ENCODE results near the gene IRF2BP2. TPM values are rescaled to one million over a fixed set of nuclear protein-coding genes. Genes with fewer than 3 reads are reported as not detected.

IRF2BP2 gene
- total RNA-seq, 2 experiments from 2014 or later, result 116 to 118 TPM

GRCh38 chr1:234586892-234587485, 23.0 kb downstream of the IRF2BP2 start:
- no peaks in the 10 kb centered on the region for H3K36me3 Mint-ChIP-seq
- ATAC-seq (ENCODE audit: low read depth), result no peak
- no peak overlapping the region for H3K4me3 Mint-ChIP-seq
- peaks cover 2% of the 10 kb centered on the region for H3K27me3 Mint-ChIP-seq
- H3K9me3 Mint-ChIP-seq, result no peaks in the 10 kb centered on the region
- peak overlapping the region; percentile 30 for H3K27ac Mint-ChIP-seq
- no peak for DNase-seq
- POLR2A ChIA-PET, result no interaction called here
- peaks cover 22% of the 10 kb centered on the region for H3K4me1 Mint-ChIP-seq

GRCh38 chr1:234586304-234586703, 23.7 kb downstream of the IRF2BP2 start:
- no peak overlapping the region for H3K4me3 Mint-ChIP-seq
- POLR2A ChIA-PET, result no interaction called here
- peaks cover under 1% of the 10 kb centered on the region for H3K36me3 Mint-ChIP-seq
- peaks cover 22% of the 10 kb centered on the region for H3K4me1 Mint-ChIP-seq
- ATAC-seq (ENCODE audit: low read depth) (no peak), DNase-seq (no peak)
- no peak overlapping the region for H3K27ac Mint-ChIP-seq
- no peaks in the 10 kb centered on the region for H3K9me3 Mint-ChIP-seq
- peaks cover 2% of the 10 kb centered on the region for H3K27me3 Mint-ChIP-seq

- Mint-ChIP-seq H3K9me3 (no peaks in the 10 kb centered on the region), H3K4me3 (no peak overlapping the region), H3K36me3 (peaks cover 2% of the 10 kb centered on the region), H3K27ac (no peak overlapping the region), H3K27me3 (peaks cover 2% of the 10 kb centered on the region), H3K4me1 (peaks cover 22% of the 10 kb centered on the region)
- ATAC-seq (ENCODE audit: low read depth) (no peak), DNase-seq (no peak)
- POLR2A ChIA-PET, result no interaction called here
Observed at GRCh38 chr1:234585330-234586055, 24.5 kb downstream of the IRF2BP2 start.

DNA sequence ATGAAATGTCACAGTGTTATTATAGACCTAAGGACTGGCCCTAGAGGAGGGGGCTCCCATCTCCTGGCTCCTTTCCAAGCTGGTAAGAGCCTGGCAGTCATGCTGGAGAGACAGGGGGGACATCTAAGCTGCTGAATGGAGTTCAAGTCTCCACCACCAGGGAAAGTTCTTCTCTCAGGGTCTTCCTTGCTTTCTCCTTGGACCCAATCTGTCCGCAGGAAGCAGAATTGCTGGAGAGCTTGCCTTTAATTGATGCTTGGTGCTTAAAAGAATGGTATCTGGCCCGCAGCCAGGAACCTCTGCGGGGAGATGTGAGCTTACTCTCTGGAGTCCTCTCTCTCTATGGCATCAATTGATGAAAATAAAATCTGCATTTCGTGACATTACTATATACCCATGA, 25.1 kb downstream of the IRF2BP2 start:
- H3K36me3 Mint-ChIP-seq, result peaks cover 2% of the 10 kb centered on the region
- ATAC-seq (ENCODE audit: low read depth) (no peak), DNase-seq (no peak)
- POLR2A ChIA-PET, result interaction anchor here (2.3 kb wide), 1 partner anchor 40 kb away, joined by 6 read pairs; no protein-coding TSS in a partner anchor
- H3K9me3 Mint-ChIP-seq, result no peaks in the 10 kb centered on the region
- peaks cover 22% of the 10 kb centered on the region for H3K4me1 Mint-ChIP-seq
- no peak overlapping the region for H3K4me3 Mint-ChIP-seq
- peaks cover 2% of the 10 kb centered on the region for H3K27me3 Mint-ChIP-seq
- H3K27ac Mint-ChIP-seq, result peak overlapping the region; percentile 22

- H3K27ac Mint-ChIP-seq, result peak overlapping the region; percentile 87
- peaks cover 2% of the 10 kb centered on the region for H3K36me3 Mint-ChIP-seq
- H3K27me3 Mint-ChIP-seq, result peaks cover 2% of the 10 kb centered on the region
- ATAC-seq (ENCODE audit: low read depth), result no peak
- POLR2A ChIA-PET, result interaction anchor here (0.5 to 2.3 kb wide), 3 partner anchors 14 to 40 kb away, joined by 4 to 6 read pairs (median 6); no protein-coding TSS in a partner anchor
- DNase-seq, result no peak
- H3K9me3 Mint-ChIP-seq, result no peaks in the 10 kb centered on the region
- peaks cover 22% of the 10 kb centered on the region for H3K4me1 Mint-ChIP-seq
- H3K4me3 Mint-ChIP-seq, result peak overlapping the region; percentile 68
Observed at GRCh38 chr1:234584420-234584805, 25.6 kb downstream of the IRF2BP2 start.

- DNase-seq (no peak), ATAC-seq (ENCODE audit: low read depth) (peak; percentile 77)
- POLR2A ChIA-PET, result interaction anchor here (0.5 to 2.3 kb wide), 3 partner anchors 15 to 39 kb away, joined by 4 to 6 read pairs (median 6); no protein-coding TSS in a partner anchor
- Mint-ChIP-seq H3K4me3 (peak overlapping the region; percentile 68), H3K27me3 (peaks cover 2% of the 10 kb centered on the region), H3K27ac (peak overlapping the region; percentile 87), H3K9me3 (no peaks in the 10 kb centered on the region), H3K4me1 (peaks cover 22% of the 10 kb centered on the region), H3K36me3 (peaks cover 2% of the 10 kb centered on the region)
Observed at GRCh38 chr1:234583755-234584419, 26.1 kb downstream of the IRF2BP2 start.

- no peak for ATAC-seq (ENCODE audit: low read depth)
- H3K4me1 Mint-ChIP-seq, result peaks cover 22% of the 10 kb centered on the region
- no peaks in the 10 kb centered on the region for H3K9me3 Mint-ChIP-seq
- H3K27ac Mint-ChIP-seq, result no peak overlapping the region
- H3K27me3 Mint-ChIP-seq, result peaks cover 5% of the 10 kb centered on the region
- H3K36me3 Mint-ChIP-seq, result peaks cover 2% of the 10 kb centered on the region
- H3K4me3 Mint-ChIP-seq, result no peak overlapping the region
- POLR2A ChIA-PET, result interaction anchor here (0.9 to 2.3 kb wide), 2 partner anchors 28 to 38 kb away, joined by 3 to 6 read pairs; no protein-coding TSS in a partner anchor
- no peak for DNase-seq
Observed at GRCh38 chr1:234582681-234583301, 27.2 kb downstream of the IRF2BP2 start.

GRCh38 chr1:234582186-234582585, 27.8 kb downstream of the IRF2BP2 start:
- H3K9me3 Mint-ChIP-seq, result no peaks in the 10 kb centered on the region
- H3K4me3 Mint-ChIP-seq, result no peak overlapping the region
- ATAC-seq (ENCODE audit: low read depth), result no peak
- POLR2A ChIA-PET, result no interaction called here
- no peak for DNase-seq
- H3K27me3 Mint-ChIP-seq, result peaks cover 5% of the 10 kb centered on the region
- H3K36me3 Mint-ChIP-seq, result peaks cover 2% of the 10 kb centered on the region
- no peak overlapping the region for H3K27ac Mint-ChIP-seq
- H3K4me1 Mint-ChIP-seq, result peaks cover 23% of the 10 kb centered on the region

DNA sequence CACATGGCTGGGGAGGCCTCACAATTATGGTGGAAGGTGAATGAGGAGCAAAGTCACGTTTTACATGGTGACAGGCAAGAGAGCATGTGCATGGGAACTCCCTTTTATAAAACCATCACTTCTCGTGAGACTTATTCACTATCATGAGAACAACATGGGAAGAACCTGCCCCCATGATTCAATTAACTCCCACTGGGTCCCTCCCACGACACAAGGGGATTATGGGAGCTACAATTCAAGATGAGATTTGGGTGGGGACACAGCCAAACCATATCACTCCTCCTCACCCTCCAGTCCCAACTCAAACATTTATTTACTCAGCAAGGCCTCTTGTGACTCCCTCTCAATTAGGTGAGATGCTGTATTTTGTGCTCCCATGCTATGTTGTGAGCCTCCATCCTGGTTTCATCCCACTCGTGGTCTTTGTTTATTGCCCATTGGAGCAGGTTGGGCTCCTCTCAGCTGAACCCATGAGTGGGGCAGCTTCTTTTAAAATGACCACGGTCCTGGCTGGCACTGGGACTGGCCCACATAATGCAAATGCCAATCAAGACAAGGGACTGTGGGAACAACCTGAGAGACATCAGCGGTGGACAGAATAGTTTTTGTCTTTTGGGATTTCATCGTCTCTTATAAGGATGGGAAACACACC, 28.8 kb downstream of the IRF2BP2 start:
- ATAC-seq (ENCODE audit: low read depth) (no peak), DNase-seq (no peak)
- Mint-ChIP-seq H3K27me3 (peaks cover 2% of the 10 kb centered on the region), H3K4me1 (peaks cover 23% of the 10 kb centered on the region), H3K4me3 (no peak overlapping the region), H3K9me3 (no peaks in the 10 kb centered on the region), H3K27ac (no peak overlapping the region), H3K36me3 (peaks cover 2% of the 10 kb centered on the region)
- POLR2A ChIA-PET, result no interaction called here

GRCh38 chr1:234579967-234580366, 30.0 kb downstream of the IRF2BP2 start:
- peaks cover 22% of the 10 kb centered on the region for H3K4me1 Mint-ChIP-seq
- H3K27ac Mint-ChIP-seq, result no peak overlapping the region

GRCh38 chr1:234578735-234579134, 31.2 kb downstream of the IRF2BP2 start:
- DNase-seq (no peak), ATAC-seq (ENCODE audit: low read depth) (no peak)
- POLR2A ChIA-PET, result no interaction called here
- Mint-ChIP-seq H3K9me3 (no peaks in the 10 kb centered on the region), H3K36me3 (peaks cover 2% of the 10 kb centered on the region), H3K27me3 (peaks cover 2% of the 10 kb centered on the region), H3K4me3 (no peak overlapping the region), H3K27ac (no peak overlapping the region), H3K4me1 (peaks cover 11% of the 10 kb centered on the region)

More at GRCh38 chr1:234579967-234580366, 30.0 kb downstream of the IRF2BP2 start:
- POLR2A ChIA-PET, result no interaction called here
- DNase-seq, result no peak
- no peak for ATAC-seq (ENCODE audit: low read depth)
- Mint-ChIP-seq H3K9me3 (no peaks in the 10 kb centered on the region), H3K4me3 (no peak overlapping the region), H3K27me3 (peaks cover 2% of the 10 kb centered on the region), H3K36me3 (peaks cover 2% of the 10 kb centered on the region)

GRCh38 chr1:234578087-234578486, 31.9 kb downstream of the IRF2BP2 start:
- POLR2A ChIA-PET, result no interaction called here
- no peak overlapping the region for H3K27ac Mint-ChIP-seq
- H3K4me1 Mint-ChIP-seq, result peaks cover 10% of the 10 kb centered on the region
- H3K27me3 Mint-ChIP-seq, result peaks cover 2% of the 10 kb centered on the region
- no peaks in the 10 kb centered on the region for H3K9me3 Mint-ChIP-seq
- DNase-seq (no peak), ATAC-seq (ENCODE audit: low read depth) (no peak)
- peaks cover 2% of the 10 kb centered on the region for H3K36me3 Mint-ChIP-seq
- no peak overlapping the region for H3K4me3 Mint-ChIP-seq

Data from activated naive CD8-positive, alpha-beta T cell treated with anti-CD3 and anti-CD28 coated beads, Interleukin-2, amount 10 ng/mL, durations not matched to agents 7 days and 5 days (primary cell).